GM21515 (cell line): ENCODE data around the gene DDX31.

ENCODE experiments used
- ATAC-seq: cut with Tn5 transposase; IDR thresholded peaks from one replicate; pipeline ENCODE4 v1.9.1; 2021; ENCODE audit not compliant: unreplicated experiment

Gene DDX31

DNA sequence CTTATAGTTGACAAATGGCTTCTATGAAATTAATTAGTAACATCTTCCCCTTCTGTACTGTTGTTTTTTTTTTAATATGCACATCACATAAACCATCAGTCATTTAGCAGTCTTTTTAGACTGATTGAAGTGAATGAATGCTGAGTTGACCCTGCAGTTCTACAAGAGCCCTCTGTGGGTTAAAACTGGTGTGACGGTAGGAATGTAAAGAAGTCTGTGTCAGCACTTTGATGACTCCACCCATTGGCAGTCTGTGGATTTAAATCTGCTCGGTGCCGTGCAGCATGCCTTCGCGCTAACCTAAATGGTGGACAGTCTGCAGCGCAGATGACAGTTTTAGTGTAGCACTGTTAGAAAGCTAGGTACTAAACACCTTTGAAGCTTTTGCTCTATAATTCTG, 3.6 kb upstream of the DDX31 start:
- no peak for ATAC-seq

DNA sequence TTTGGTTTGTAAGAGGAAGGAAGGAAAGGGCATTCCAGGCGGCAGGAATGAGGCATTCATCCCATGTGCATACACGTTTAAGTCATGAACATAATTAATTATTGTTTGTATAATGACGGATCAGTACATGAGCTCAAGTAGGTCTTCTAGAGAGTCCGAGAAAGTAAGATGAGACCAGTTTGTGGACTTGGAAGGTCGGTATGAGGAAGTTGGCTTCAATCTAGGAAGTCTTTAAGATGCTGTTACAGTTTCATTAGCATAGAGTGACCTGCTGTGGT, 2.6 kb upstream of the DDX31 start:
- ATAC-seq, result no peak

DNA sequence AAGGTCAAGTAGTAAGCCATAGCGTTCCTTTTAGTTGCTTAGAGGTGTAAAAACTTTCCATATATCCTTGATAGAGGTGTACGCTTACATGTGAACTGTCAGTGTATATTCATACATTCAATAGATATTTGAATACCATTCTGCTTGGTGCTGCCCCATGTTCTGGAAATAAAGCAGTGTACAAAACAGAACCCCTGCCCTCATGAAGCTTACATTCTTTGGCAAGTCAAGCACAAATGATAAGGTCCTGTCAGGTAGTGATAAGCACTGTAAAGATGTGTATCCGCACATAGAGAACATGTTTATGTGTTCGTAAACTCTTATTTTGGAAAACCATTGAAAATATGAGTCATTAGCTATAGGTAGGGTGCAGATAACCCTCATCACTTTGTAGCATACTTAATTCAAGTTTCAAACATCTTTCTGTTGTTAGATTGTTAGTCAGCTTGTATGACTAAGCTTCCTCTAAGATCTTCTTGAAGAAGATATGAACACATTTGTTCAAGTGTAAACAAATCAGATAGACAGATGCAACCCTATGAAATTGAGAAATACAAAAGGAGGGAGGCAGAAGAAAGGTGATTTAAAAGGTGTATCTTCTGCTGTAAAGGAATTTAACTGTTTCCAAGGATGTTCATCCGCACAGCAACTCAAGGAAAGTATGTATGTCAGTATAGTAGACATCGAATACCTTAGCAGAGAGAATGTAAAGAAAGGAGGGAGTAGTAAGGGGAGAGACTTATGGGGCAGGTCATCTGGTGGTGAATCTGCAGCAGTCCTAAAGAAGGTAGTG, 2.0 kb upstream of the DDX31 start:
- no peak for ATAC-seq

DNA sequence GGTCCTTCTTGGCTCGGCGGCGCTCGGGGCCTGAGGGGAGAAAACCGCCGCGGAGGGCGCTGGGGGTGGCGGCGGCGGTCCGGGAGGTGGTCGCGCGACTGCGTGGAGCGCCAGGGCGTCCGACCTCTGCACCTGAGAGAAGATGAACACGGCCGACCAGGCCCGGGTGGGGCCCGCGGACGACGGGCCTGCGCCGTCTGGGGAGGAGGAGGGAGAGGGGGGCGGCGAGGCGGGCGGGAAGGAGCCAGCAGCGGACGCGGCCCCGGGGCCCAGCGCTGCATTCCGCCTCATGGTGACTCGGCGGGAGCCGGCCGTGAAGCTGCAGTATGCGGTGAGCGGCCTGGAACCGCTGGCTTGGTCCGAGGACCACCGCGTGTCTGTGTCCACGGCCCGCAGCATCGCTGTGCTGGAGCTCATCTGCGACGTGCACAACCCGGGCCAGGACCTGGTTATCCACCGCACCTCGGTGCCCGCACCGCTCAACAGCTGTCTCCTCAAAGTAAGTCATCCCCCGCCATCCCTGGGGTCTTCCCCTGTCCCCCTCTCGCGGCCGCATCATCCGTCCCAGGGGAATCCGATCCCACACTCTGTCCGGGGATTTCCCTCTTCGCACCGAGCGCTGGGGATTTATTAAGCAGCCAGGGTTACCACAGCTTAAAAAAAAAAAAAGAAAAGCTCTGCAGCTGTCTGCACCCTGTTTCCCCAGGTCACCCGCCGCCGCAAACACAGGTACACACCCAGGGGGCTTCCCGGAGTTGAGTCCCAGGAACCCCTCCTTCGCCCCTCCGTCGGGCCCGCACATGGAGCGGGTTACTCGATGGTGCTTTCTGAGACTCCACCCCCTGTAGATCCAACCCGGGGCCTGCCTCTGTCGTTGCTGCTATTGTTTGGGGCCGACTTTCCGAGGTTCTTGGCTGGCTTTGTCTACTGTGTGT, 941 bp upstream of the DDX31 start, which contains the start of gene GTF3C4:
TSS of gene GTF3C4 (plus strand) at position 8 of the 935 bp plus-strand sequence. CDS start at position 143, 135 bp downstream.
- ATAC-seq, result peak; percentile 28

DNA sequence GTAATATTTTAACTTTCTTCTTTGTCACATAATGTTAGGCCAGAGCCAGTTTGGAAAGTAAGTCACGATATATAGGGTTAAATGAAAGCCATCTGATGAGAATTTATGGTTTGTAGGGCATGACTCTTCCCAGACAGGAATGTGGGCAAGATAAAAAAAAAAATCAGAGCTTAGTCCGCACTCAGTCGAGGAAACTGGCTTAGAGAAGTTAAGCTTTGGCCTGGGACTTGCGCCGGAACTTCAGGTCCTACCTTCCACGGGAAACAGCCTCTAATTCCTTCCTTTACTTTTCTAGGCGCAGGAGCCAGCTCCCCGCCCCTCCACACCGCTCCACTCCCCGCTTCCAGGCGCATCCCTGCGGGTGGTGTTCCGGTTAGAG, 475 bp downstream of the DDX31 start:
- ATAC-seq, result no peak

DNA sequence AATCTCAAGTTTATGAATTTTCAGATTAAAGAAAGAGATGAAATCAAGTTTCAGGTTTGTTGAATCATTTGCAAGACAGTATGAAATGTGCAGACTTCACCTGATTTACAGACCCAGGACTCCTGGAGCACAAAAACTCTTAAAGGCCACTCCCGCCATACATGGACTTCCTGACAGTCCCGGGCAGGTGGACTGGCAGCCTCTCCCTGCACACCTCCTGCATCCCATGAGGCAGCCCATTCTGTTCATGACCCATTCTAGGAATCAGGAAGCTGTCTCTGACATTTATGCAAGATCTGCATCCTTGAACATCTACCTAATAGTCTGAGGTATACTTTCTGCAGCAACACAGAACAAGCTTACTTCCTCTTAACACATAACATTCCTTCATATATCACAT, 5.9 kb downstream of the DDX31 start:
- no peak for ATAC-seq

DNA sequence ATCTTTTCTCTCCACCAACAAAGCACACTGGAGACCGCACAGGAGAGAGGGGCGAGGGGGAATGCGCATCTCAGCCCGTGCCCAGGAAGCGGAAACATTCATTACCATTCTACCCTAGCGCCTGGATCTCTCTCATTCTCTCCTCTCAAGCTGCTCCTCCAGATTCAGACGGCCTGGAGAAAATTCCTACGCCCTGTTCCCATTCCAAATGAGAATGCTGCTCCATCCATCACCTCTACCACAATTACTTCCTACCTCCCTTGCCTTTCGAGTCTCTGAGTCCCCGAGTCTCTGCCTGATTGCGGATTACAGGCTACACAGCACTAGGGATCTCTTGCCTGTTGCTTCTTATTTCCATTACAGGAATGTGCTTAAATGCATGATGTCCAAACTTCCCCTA, 6.7 kb downstream of the DDX31 start:
- no peak for ATAC-seq

DNA sequence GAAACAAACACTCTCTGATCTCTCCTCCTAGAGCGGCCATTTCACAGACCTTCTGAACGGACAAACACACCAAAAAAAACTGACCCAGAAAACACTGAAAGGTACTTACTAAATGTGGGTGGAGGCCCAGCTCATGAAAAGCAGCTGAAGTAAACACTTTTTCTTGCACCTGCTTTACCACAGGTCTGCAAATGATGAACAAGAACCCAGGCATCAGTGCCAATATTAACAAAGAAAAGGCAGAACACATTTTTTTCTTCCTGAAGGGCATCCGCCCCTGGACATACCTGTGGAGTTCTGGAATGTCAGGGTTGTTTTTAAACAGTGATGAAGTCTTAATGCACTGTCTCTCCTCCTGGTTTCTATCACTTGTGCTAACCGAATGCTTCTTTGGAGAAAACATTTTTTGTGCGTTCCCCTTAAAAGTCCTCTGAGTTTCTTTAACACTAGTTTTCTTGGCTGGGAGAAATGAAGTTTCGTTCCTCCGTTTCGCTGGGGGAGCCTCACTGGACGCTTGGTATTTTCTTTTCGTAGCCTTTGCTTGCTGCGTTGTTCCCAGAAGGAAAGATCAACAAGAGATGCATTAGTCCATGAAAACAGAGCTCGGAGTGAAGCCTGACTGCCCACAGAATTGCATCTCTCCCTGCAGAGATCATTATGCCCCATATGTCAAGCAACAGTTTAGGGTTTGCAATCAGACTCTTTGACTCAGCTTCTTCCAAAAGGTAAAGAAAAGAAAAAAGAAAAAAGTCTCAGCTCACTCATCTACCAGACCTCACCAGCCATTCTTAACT, 7.4 kb downstream of the DDX31 start:
- ATAC-seq, result no peak

DNA sequence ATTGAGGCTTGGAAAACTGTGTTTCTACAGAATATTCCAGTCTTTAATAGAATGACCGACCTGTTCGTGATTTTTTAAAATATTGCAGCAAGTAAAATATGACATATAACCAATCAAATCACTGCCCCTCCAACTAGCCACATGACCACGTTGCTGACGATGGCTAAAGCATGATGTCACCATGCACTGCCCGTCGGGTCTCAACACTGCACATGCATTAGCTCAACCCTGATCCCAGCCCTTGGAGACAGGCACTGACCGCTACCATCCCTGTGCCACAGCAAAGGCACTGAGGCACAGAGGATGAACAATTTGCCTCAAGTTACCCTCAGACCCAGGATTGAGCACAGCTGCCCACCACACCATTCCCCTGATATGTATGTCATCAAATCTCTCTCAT, 13.5 kb downstream of the DDX31 start:
- ATAC-seq, result no peak

DNA sequence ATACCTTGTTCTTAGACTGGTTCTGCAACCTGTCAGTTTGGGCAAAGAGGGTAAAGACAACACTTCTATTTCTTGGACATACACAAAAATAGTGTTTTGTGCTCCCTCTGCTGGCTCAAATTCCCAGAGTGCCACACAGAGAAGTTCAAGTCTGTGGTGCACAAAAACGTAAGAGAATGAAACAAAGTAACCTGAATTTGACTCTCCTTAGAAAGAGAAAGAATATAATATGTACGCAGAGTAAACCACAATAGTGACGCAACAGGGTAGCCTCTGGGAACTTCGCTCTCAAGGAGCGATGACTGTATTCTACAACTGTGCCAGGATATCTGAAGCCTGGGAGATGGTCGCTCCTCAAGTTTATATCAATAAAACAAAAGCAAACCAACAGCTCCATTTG, 18.5 kb downstream of the DDX31 start:
- ATAC-seq, result no peak

DNA sequence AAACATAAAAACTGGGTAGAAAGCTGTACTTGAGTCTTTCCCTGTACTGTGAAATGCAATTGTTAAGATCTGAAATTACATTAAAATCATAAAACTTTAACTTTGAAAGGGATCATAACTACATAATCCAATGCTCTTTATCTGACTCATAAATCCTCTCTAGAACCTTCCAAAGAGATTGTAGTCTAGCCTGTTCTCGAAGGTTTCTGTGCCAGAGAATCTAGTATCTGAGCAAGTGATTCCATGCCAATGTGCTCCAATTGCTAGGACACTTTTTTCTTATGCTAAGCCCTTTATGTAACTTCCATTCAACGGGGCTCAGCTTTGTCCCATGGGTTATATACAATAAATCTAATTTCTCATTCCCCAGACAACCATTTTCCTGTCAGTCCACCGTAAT, 21.1 kb downstream of the DDX31 start:
- no peak for ATAC-seq

DNA sequence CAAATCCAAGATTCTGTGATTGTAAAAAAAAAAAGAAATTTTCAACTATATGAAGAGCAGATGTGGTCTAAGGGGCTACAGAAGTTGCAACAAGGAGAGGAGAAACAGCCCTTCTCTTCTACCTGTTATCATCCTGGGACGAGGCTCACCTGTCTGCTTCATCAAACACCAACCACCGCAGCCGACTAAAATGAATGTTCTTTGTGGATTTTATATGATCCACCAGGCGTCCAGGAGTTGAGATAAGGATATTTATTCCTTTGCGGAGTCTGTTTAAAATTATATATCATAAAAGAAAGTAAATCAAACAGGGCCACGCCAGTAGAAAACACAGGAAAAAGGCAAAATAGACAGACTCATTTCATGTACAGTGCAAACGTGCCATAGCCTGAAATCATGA, 21.5 kb downstream of the DDX31 start:
- no peak for ATAC-seq

DNA sequence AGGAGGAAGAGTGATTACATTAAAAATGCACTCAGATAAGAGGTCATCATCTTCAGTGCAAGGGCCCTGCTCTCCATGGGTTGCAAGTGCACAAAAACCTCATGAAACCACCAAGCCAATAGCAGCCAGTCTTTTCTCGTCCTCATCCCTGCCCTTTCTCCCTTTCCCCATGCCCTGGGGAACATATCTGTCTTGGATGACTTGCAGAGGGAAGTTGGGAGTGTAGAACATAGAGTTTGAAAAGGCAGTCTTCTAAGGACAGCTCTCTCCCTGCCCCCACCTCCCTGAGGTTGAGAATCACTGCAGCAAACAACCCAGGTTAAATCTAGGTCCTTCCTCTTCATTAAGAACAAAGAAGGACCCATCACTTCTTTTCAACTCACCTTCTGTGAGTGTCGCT, 22.0 kb downstream of the DDX31 start:
- ATAC-seq, result no peak

DNA sequence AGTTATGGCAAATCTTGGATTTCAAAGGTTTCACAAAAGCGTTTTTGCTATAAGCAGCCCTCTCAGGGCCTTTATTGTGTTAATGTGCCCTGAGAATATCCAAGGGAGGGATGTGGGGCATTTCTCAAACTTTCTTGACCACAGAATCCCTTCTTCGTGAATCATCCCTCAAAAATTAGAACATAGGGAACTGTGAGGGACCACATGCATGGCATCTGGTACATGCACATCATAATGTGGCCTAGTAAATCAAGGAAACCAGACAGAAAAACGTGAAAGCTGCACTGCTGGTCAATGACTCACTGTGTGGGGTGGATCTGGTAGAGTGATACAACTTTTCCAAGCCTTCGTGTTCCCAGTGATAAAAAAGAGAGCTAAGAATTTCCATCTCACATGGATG, 22.4 kb downstream of the DDX31 start:
- ATAC-seq, result no peak

DNA sequence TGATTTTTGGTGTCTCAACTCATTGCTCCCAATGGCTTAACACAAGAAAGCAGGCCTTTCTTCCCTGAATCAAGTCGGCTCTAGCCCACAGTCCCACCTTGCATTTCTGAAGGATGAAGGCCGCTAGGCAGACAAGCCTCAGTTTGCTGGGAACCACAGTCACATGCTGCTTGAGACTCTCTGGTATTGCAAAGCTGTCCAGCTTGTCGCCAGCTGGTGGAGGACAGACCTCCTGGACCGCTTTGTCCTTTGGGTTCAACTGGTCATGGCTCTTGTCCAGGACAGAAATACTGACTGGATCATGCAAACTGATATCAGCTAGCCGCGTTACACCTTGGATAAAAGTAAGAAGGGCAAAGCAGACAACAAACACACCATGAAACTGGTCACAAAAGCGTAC, 23.1 kb downstream of the DDX31 start:
- no peak for ATAC-seq

DNA sequence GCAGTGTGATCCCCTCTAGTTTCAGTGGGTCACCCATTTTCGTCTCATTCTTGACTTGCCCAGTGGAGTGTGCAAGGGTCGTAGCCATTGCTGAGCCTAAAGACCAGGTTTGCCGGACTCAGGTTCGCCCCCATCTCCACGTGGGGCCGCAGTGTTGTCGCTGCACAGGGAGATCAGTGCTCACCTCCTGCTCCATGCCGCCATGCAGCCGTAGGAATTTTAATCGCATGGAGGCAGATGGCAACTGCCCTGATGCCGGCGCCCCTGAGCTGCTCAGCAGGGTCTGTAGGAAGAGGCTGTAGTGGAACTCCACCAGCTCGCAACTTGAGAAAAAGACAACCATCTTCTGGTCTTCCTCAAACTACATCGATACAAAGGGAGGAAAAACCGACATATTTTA, 24.1 kb downstream of the DDX31 start:
- no peak for ATAC-seq

DNA sequence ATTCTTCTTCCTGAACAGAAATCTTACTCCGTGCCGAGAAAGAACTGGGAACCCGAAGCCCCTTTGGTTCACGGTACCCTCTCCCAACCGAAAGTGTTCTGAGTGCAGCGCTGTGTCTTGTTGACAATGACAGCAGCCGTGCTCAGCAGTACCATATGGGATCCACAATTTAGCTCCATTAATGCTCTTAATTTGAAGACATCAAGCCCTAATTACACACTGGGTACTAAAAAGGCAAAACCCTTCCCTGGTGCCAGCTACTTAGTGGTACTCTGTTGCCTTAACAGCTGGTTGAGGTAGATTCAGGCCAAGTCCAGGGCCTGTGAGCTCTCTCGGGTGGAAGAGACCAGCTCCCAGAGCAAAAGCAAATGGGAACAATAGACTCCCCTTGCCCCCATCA, 24.5 kb downstream of the DDX31 start:
- no peak for ATAC-seq

DNA sequence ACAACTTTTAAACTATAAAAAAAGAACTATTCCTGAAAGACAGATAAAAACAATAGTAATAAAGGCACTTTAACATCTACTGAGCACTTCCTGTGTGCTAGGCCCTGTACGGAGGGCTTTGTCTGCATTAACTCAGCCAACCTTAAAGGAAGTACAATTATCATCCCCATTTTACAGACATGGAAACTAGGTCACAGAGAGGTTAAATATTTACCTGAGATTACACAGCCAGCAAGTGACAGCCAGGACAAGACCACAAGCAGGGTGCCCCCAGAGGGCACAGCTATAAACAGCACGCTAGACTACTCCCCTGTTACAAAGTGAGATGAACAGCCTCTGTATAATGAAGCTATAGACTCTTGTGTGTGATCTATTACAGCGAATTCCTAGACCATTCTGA, 25.5 kb downstream of the DDX31 start:
- ATAC-seq, result no peak

DNA sequence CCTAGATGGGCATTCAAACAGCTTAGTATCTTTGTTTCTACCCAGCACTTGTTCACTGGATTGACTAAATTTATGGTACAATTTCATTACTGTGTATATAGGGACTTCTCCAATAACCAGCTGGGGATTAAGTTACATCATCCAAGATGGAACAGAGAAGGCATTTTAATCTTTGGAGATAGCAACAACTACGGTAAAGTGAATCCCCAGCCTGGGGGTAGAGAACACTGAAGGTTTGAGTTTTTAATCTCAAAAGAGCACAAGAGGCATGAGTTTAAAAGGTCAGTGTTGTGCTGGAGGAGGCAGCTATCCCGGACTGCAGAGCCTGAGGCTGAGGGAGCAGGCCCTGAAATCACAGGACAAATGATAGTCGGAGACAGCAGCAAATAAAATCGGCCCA, 28.6 kb downstream of the DDX31 start:
- ATAC-seq, result no peak

DNA sequence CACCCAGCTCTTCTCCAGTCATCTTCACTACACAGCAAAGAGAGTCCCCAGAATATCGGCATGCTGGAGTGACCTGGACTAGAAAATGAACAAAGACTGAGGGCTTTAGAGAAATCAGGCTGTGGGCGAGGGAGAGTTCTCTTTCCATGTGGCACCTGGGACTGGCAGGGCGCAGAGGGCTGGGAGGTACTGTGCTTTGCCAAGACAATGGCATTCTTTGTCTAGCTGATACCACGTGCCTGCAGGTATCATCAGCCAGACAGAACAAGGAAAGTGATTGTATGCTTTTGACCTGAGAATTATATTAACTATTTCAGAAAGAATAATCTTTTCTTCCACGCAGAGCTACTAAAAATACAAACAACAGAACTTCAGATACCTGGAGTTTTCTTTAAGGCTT, 30.5 kb downstream of the DDX31 start:
- no peak for ATAC-seq

DNA sequence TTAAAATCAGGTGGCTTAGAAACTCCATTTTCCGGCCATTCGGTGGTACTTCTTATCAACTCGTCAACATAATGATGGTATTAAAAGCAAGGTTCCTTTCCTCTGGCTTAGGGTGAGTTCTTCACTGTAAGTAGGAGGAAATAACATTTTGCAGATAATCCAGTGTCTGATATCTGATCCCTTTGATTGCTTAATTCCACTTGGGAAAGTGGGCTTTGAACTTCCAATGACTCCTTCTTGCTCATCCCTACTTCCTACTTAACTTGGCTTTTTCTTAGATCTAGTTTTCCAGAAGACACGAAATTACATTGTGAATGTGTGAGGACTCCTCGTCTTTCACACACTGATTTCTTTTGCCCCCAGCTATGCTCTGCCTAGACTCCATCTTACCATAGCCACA, 31.5 kb downstream of the DDX31 start:
- ATAC-seq, result no peak

DNA sequence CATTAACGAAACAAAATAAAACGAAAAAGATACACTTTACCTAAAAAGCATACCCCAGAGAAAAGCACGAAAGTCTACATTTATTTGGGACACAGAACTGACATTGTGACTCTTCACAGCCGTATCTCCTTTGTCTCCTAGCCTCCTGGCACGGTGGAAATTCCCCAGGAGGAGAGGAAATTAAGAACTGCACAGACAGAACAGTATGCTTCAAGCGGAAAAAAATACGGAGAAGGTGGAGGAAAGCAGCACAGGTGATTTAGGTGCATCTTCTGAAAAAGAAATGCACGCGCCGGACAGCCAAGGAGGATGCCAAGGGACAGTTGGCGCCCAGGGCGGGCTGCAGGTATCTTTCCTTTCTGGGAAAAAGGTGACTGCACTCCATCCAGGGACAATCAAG, 32.0 kb downstream of the DDX31 start:
- ATAC-seq, result no peak
